OCI-M2 (cell line): Measurements from ENCODE around the gene JKAMP.

ENCODE experiments used
- DNase-seq: peaks from one replicate; lab custom pipeline; 2025; ENCODE audit not compliant: unreplicated experiment; lab: John Stamatoyannopoulos, UW

The JKAMP gene

DNA sequence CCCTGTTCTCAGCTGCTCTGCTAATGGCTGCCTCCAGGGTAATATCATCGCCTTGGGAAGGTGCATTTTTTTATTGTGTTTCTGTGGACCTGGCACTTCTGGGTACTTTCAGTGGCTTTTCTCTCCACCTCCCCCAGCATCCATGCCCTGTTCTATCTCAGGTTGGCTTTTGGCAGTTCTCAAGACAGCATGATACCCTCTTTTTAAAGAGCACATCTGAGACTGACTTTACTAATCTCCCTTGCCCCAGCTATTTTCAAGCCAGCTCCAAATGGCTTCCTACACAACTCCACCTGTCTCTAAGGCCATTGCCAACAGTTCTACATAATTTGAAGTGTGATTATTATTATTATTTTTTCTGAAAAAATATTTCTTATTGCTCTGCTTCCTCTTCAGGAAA, 53.2 kb downstream of the JKAMP start:
- DNase-seq: no peak

DNA sequence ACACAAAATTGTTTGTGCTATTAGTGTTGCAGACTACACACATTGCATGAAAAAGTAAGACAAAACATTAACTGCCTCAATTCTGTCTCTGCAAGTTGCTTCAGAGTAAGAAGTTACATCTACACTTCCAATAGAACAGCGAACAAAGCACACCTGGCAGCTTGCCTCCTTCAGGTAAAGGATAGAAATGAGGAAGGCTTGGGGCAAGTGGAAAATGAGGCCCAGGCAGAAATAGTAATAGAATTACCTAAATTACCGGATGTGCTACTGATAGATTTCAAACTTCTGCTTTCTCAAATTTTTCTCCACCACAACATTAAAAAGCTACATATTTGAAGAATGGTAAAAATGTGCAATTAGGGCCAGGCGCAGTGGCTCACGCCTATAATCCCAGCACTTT, 54.6 kb downstream of the JKAMP start:
- no peak for DNase-seq

DNA sequence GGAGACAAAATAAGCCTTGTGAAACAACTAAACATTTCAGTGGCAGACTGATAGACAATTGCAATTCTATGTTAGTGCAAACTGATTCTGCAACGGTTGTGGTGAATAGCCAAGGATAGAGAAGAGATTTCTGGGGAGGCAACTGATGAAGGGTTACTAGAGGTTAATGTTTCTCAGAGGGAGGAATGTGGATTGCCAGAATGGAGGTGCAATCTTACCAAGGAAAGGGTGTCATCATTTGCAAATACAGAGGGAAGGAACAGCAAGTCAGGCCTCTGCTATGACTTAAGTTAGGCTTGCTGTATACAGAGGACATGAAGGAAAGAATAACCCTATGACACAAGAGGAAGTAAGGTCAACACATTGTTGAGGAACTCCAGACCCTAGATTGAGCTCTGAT, 56.5 kb downstream of the JKAMP start:
- DNase-seq: no peak

DNA sequence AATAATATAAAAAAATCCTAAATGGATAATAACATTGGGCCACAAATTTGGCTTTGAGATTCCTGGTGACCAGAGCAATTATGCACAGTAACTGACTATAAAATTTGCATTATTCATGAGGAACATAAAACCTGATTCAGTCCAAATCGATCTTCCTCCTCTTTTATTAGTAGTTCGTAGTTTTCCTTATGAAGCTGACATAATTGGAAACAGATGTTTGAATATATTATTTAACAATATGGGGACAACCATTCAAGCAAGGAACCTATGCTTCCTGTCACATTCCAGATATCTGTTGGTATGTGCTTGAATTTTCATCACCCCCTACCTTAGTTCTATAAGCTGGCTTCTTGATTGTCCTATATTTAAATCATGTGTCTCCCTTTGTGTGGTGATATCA, 57.4 kb downstream of the JKAMP start:
- DNase-seq: no peak

DNA sequence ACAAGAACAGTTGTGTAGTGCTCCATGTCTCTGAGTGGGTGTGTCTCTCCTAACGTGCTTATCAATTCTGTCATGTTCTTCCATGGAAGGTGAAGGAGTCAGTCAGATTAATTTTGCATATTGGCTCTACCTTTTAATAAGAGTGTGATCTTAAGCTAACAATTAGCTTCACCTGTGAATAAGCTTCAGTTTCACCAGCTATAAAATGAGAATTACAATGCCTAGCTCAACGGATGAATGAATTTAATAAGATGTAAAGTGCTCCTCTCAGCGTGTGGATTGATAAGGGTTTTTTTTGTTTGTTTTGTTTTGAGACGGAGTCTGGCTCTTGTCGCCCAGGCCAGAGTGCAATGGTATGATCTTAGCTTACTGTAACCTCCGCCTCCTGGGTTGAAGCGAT, 59.6 kb downstream of the JKAMP start:
- DNase-seq: no peak

DNA sequence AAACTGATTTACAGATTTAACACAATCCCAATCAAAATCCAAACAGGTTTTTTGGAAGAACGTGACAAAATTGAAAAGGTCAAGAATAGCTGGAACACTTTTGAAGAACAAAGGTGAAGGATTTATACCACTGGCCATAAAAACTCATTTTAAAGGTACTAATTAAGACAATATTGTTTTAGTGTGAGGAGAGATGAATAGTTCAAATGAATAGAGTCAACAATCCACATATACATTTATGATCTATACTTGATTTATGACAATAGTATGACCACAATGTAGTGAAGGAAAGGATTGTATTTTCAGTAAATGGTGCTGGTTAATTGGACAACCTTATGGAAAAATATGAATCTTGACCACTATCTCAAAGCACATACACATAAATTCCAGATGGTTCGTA, 63.0 kb downstream of the JKAMP start:
- no peak for DNase-seq
